GM23338 (cell line): Measurements from ENCODE around the gene MUC22. TPM values are rescaled to one million over a fixed set of nuclear protein-coding genes. Genes with fewer than 3 reads are reported as not detected.

Experiments used
- ATAC-seq: fragments of 200-7000 bp; cut with Tn5 transposase; 3 replicates; pipeline ENCODE4 v1.9.1; 2020
- DNase-seq: peaks from one replicate; pipeline ENCODE4 v3.0.0-alpha.2; 2015; ENCODE audit warnings: low spot score
- H2AFZ ChIP-seq: fragments of 200-600 bp; sonication (generic); 2 replicates; pipeline ENCODE4 v1.8.0; 2016; ENCODE audit warnings: antibody characterized with exemption, mild to moderate bottlenecking, moderate library complexity
- H3F3A ChIP-seq: fragments of 200-600 bp; sonication (generic); replicated peaks from 2 replicates; pipeline ENCODE4 v1.8.0; 2017; ENCODE audit warnings: antibody characterized with exemption, mixed run types, low read depth
- H3K27ac ChIP-seq: fragments of 200-600 bp; sonication (generic); 2 replicates; pipeline ENCODE4 v1.6.1; 2016; ENCODE audit warnings: low read depth
- H3K27me3 ChIP-seq: fragments of 200-600 bp; sonication (generic); 2 replicates; pipeline ENCODE4 v1.8.0; 2016; ENCODE audit warnings: mild to moderate bottlenecking, mixed run types, moderate library complexity; ENCODE audit not compliant: insufficient read depth
- H3K36me3 ChIP-seq: fragments of 200-600 bp; sonication (generic); 2 replicates; pipeline ENCODE4 v1.8.0; 2016; ENCODE audit warnings: mild to moderate bottlenecking; ENCODE audit not compliant: insufficient read depth
- H3K4me1 ChIP-seq: fragments of 200-600 bp; sonication (generic); 2 replicates; pipeline ENCODE4 v1.8.0; 2016; ENCODE audit warnings: mild to moderate bottlenecking, moderate library complexity; ENCODE audit not compliant: insufficient read depth
- H3K4me2 ChIP-seq: fragments of 200-600 bp; sonication (generic); 2 replicates; pipeline ENCODE4 v1.7.1; 2017; ENCODE audit warnings: mixed run types
- H3K4me3 ChIP-seq: fragments of 200-600 bp; sonication (generic); 2 replicates; pipeline ENCODE4 v1.6.1; 2016; ENCODE audit warnings: mixed run types
- H3K79me2 ChIP-seq: fragments of 200-600 bp; sonication (generic); replicated peaks from 2 replicates; pipeline ENCODE4 v1.8.0; 2017; ENCODE audit warnings: mild to moderate bottlenecking; ENCODE audit not compliant: insufficient read depth
- H3K9me2 ChIP-seq: fragments of 200-600 bp; sonication (generic); 2 replicates; pipeline ENCODE4 v1.8.0; 2017; ENCODE audit not compliant: insufficient read depth
- H4K20me1 ChIP-seq: fragments of 200-600 bp; sonication (generic); replicated peaks from 2 replicates; pipeline ENCODE4 v1.8.0; 2017; ENCODE audit warnings: mild to moderate bottlenecking; ENCODE audit not compliant: insufficient read depth
- H3K27ac Mint-ChIP-seq: 2 replicates; pipeline ENCODE4 v1.8.0; 2020; ENCODE audit warnings: inconsistent platforms, mild to moderate bottlenecking, moderate library complexity, mixed read lengths
- H3K27me3 Mint-ChIP-seq: 3 replicates; pipeline ENCODE4 v1.8.0; 2022; ENCODE audit warnings: low read depth, mild to moderate bottlenecking, moderate library complexity, mixed read lengths, inconsistent platforms; ENCODE audit not compliant: insufficient read depth, poor library complexity
- H3K36me3 Mint-ChIP-seq: 3 replicates; pipeline ENCODE4 v1.8.0; 2021; ENCODE audit warnings: low read depth, mild to moderate bottlenecking, inconsistent platforms, moderate library complexity, mixed read lengths
- H3K4me1 Mint-ChIP-seq: 3 replicates; pipeline ENCODE4 v1.8.0; 2020; ENCODE audit warnings: mild to moderate bottlenecking, inconsistent platforms, mixed read lengths
- H3K4me3 Mint-ChIP-seq: 3 replicates; pipeline ENCODE4 v1.8.0; 2021; ENCODE audit warnings: moderate library complexity, mild to moderate bottlenecking, inconsistent platforms, mixed read lengths
- H3K9me3 Mint-ChIP-seq: 3 replicates; pipeline ENCODE4 v1.8.0; 2020; ENCODE audit warnings: moderate library complexity, mild to moderate bottlenecking, inconsistent platforms, mixed read lengths
- ETS1 ChIP-seq: IDR thresholded peaks from 2 replicates; pipeline ENCODE4 v1.6.1; 2016; ENCODE audit warnings: antibody characterized with exemption
- EZH2 ChIP-seq: fragments of 200-600 bp; sonication (generic); IDR thresholded peaks from one replicate; pipeline ENCODE4 v1.8.0; 2017; ENCODE audit warnings: antibody characterized with exemption, mild to moderate bottlenecking, low read depth; ENCODE audit not compliant: unreplicated experiment
- JUNB ChIP-seq: IDR thresholded peaks from one replicate; pipeline ENCODE4 v1.6.1; 2016; ENCODE audit warnings: antibody characterized with exemption; ENCODE audit not compliant: unreplicated experiment
- NANOG ChIP-seq: IDR thresholded peaks from 2 replicates; pipeline ENCODE4 v1.6.1; 2016; ENCODE audit warnings: antibody characterized with exemption, borderline replicate concordance
- POLR2AphosphoS5 ChIP-seq: IDR thresholded peaks from 2 replicates; pipeline ENCODE4 v1.6.1; 2016; ENCODE audit warnings: antibody characterized with exemption, low read depth
- STAT1 ChIP-seq: IDR thresholded peaks from one replicate; pipeline ENCODE4 v1.6.1; 2016; ENCODE audit warnings: antibody characterized with exemption; ENCODE audit not compliant: unreplicated experiment
- ZNF114 ChIP-seq: fragments of 250-450 bp; sonication (Bioruptor Pico); IDR thresholded peaks from 2 replicates; pipeline ENCODE4 v1.5.0; 2020; ENCODE audit warnings: mild to moderate bottlenecking, moderate library complexity
- ZNF331 ChIP-seq: fragments of 250-450 bp; sonication (Bioruptor Pico); IDR thresholded peaks from 2 replicates; pipeline ENCODE4 v1.5.0; 2020; ENCODE audit warnings: low read depth, mild to moderate bottlenecking, moderate library complexity
- ZNF462 ChIP-seq: fragments of 250-450 bp; sonication (Bioruptor Pico); IDR thresholded peaks from 2 replicates; pipeline ENCODE4 v1.5.0; 2020; ENCODE audit warnings: mild to moderate bottlenecking, moderate library complexity
- polyA plus RNA-seq: library from polyadenylated mRNA; unstranded; fragments of >200 nt; fragmentation: Nextera tagmentation; extraction: Ambion mirVana; gene quantifications from 2 replicates; pipeline ENCODE4 v1.2.1, GENCODE V29; 2016
- total RNA-seq: library from RNA; depleted of rRNA; stranded (reverse); fragments of >200 nt; shearing (Covaris generic); gene quantifications from 2 replicates; pipeline ENCODE4 v1.2.3, GENCODE V29; 2014
- TF ChIP-seq, protein P1 (sequence below): IDR thresholded peaks from one replicate; pipeline ENCODE4 v1.6.1; 2018; ENCODE audit warnings: antibody characterized with exemption; ENCODE audit not compliant: unreplicated experiment

MUC22 gene
- total and polyA plus RNA-seq, 2 experiments from 2014 or later = not detected

GRCh38 chr6:30964075-30964474 lies 46.2 kb upstream of the MUC22 start:
- H4K20me1 ChIP-seq = no peaks in the 10 kb centered on the region
- H3K27ac Mint-ChIP-seq = no peak overlapping the region
- H3K4me1 Mint-ChIP-seq = no peaks in the 10 kb centered on the region; the same call in 2 of the 3 replicates
- no peaks in the 10 kb centered on the region for H3K79me2 ChIP-seq
- no peak overlapping the region for H3K4me2 ChIP-seq
- H3F3A ChIP-seq = no peaks in the 10 kb centered on the region
- 0 out of 2 replicates have a peak, but pooled peaks cover 11% of the 10 kb centered on the region for H3K9me2 ChIP-seq
- H3K36me3 ChIP-seq = no peaks in the 10 kb centered on the region
- H3K9me3 Mint-ChIP-seq = peaks cover 7% of the 10 kb centered on the region
- no peak overlapping the region for H3K27ac ChIP-seq
- DNase-seq (no peak), ATAC-seq (no peak)
- H3K36me3 Mint-ChIP-seq = no peaks in the 10 kb centered on the region; the same call in 2 of the 3 replicates
- H3K4me3 Mint-ChIP-seq = no peak overlapping the region
- peaks cover 1% of the 10 kb centered on the region for H3K27me3 Mint-ChIP-seq
- no peak overlapping the region for H3K4me3 ChIP-seq
- no peak overlapping the region for H2AFZ ChIP-seq
- H3K27me3 ChIP-seq = no peaks in the 10 kb centered on the region
- TF ChIP-seq ZNF114 (no peak), NANOG (no peak), EZH2 (no peak), POLR2AphosphoS5 (no peak), ETS1 (no peak), STAT1 (no peak), JUNB (no peak), ZNF331 (no peak)
- no peaks in the 10 kb centered on the region for H3K4me1 ChIP-seq

DNA sequence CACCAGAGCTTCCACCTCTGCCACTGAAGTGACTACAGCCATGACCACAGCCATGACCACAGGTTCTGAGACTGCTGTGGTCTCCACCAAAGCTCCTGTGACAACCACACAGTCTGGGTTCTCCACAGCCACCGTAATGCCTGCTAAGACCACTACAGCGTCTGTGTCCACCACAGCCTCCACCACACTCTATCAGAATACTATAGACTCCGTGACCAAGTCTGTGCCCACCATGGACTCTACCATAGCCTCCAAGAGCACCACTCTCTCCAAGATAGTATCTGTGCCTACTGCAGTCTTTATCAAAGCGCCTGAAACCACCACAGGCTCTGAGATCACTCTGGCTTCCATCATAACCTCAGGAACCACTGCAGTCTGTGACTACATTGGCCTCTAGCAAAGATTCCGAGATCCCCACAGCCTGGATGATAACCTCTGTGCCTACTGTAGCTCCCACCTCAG lies 45.1 kb upstream of the MUC22 start:
- Histone ChIP-seq H3K27me3 (no peaks in the 10 kb centered on the region), H3F3A (no peaks in the 10 kb centered on the region), H3K36me3 (no peaks in the 10 kb centered on the region), H2AFZ (no peak overlapping the region), H3K4me1 (no peaks in the 10 kb centered on the region), H3K4me3 (no peak overlapping the region), H4K20me1 (no peaks in the 10 kb centered on the region), H3K9me2 (0 out of 2 replicates have a peak, but pooled peaks cover 11% of the 10 kb centered on the region), H3K4me2 (no peak overlapping the region), H3K27ac (no peak overlapping the region), H3K79me2 (no peaks in the 10 kb centered on the region)
- no peak overlapping the region for H3K4me3 Mint-ChIP-seq
- peaks cover 1% of the 10 kb centered on the region for H3K27me3 Mint-ChIP-seq
- no peak for ATAC-seq
- peaks cover 4% of the 10 kb centered on the region for H3K9me3 Mint-ChIP-seq
- no peaks in the 10 kb centered on the region; the same call in 2 of the 3 replicates for H3K36me3 Mint-ChIP-seq
- no peaks in the 10 kb centered on the region for H3K4me1 Mint-ChIP-seq
- DNase-seq = no peak
- no peak overlapping the region; the same call in 1 of the 2 replicates for H3K27ac Mint-ChIP-seq
- TF ChIP-seq ZNF331 = no peak
- TF ChIP-seq ETS1 = no peak
- TF ChIP-seq EZH2 = no peak
- no peak for TF ChIP-seq ZNF114
- no peak for TF ChIP-seq POLR2AphosphoS5
- TF ChIP-seq ZNF462 (CRISPR knock-in tag) = no peak
- TF ChIP-seq, protein P1, sequence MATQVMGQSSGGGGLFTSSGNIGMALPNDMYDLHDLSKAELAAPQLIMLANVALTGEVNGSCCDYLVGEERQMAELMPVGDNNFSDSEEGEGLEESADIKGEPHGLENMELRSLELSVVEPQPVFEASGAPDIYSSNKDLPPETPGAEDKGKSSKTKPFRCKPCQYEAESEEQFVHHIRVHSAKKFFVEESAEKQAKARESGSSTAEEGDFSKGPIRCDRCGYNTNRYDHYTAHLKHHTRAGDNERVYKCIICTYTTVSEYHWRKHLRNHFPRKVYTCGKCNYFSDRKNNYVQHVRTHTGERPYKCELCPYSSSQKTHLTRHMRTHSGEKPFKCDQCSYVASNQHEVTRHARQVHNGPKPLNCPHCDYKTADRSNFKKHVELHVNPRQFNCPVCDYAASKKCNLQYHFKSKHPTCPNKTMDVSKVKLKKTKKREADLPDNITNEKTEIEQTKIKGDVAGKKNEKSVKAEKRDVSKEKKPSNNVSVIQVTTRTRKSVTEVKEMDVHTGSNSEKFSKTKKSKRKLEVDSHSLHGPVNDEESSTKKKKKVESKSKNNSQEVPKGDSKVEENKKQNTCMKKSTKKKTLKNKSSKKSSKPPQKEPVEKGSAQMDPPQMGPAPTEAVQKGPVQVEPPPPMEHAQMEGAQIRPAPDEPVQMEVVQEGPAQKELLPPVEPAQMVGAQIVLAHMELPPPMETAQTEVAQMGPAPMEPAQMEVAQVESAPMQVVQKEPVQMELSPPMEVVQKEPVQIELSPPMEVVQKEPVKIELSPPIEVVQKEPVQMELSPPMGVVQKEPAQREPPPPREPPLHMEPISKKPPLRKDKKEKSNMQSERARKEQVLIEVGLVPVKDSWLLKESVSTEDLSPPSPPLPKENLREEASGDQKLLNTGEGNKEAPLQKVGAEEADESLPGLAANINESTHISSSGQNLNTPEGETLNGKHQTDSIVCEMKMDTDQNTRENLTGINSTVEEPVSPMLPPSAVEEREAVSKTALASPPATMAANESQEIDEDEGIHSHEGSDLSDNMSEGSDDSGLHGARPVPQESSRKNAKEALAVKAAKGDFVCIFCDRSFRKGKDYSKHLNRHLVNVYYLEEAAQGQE = no peak
